ENCODE data around the gene C1orf122.

The C1orf122 gene

DNA sequence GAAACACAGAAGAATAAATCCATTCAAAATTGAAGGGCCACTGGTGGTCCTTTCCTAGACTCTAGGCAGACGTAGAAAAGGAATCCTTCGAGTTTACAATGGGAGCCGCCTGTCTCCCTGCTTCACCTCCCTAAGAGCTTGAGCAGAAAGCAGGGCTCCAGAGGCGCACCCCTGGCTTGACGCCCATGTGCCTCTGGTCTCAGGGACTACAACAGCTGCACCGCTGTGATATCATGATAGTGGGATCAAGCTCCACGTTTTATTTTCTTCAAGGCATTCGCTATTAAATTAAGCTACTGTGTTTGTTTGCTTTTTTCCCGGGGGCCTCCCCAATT lies 403 bp upstream of the C1orf122 start:
- Histone ChIP-seq H3K4me1 (ENCODE audit: control insufficient read depth, insufficient read depth, low read length) (peaks cover 26% of the 10 kb centered on the region), H3K9ac (ENCODE audit: low read length in 2 of 2) (peak overlapping the region; percentile 87 to 89), H3K9me3 (ENCODE audit: control insufficient read depth in 2 of 2, low read length in 2 of 2) (no peaks in the 10 kb centered on the region), H3K36me3 (ENCODE audit: control insufficient read depth in 2 of 2, insufficient read depth in 2 of 2, low read length in 2 of 2) (peaks cover 33 to 34% of the 10 kb centered on the region in 2 donors), H3K27ac (ENCODE audit: low read length) (peak overlapping the region; percentile 58), H3K27me3 (ENCODE audit: control insufficient read depth in 1 of 2, insufficient read depth in 2 of 2, low read length in 2 of 2) (no peaks in the 10 kb centered on the region), H3K4me3 (ENCODE audit: low read length in 2 of 2) (peak overlapping the region; percentile 57 to 94)

DNA sequence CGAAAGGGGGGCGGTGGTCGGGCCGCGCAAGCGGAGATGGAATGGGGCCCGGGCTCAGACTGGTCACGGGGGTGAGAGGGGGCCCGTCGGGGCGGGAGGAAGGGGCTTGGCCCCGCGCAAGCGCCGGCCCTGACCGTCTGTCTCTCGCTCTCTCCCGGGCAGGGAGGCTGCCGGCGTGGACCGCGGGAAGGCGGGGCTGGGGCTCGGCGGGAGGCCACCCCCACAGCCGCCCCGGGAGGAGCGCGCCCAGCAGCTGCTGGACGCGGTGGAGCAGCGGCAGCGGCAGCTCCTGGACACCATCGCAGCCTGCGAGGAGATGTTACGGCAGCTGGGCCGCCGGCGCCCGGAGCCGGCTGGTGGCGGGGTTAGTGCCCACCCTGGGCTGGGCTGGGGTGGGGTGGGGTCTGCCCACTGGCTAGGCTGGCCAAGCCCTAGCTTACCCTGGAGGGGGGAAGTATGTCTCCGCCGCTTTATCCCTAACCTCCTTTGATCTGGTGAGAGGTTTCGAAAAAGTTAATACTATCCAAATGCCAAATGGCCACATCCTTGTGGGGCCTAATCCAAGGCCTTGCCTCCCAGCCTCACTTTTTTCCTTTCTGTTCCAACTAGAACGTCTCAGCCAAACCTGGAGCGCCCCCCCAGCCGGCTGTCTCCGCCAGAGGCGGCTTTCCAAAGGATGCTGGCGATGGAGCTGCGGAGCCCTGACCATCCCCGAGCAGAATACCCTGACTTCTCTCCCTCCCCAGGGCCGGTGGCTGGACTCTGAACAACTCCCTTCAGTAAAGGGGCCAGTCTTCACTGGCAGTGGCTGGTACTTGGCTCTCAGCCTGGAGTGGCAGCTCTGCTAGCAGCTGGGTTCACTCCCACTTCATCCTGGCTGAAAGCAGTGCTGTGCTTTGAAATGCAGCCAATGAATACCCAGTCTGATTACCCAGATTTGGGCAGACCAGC lies 1.1 kb downstream of the C1orf122 start:
- no peaks in the 10 kb centered on the region for H3K9me3 ChIP-seq (ENCODE audit: control insufficient read depth in 2 of 2, low read length in 2 of 2)
- peaks cover 23 to 26% of the 10 kb centered on the region in 2 donors for H3K36me3 ChIP-seq (ENCODE audit: control insufficient read depth in 2 of 2, insufficient read depth in 2 of 2, low read length in 2 of 2)
- H3K4me1 ChIP-seq (ENCODE audit: control insufficient read depth, insufficient read depth, low read length), result peaks cover 26% of the 10 kb centered on the region
- H3K27me3 ChIP-seq (ENCODE audit: control insufficient read depth in 1 of 2, insufficient read depth in 2 of 2, low read length in 2 of 2), result no peaks in the 10 kb centered on the region
- peak overlapping the region; percentile 91 for H3K27ac ChIP-seq (ENCODE audit: low read length)
- H3K9ac ChIP-seq (ENCODE audit: low read length in 2 of 2), result peak overlapping the region; percentile 76 to 91
- peak overlapping the region; percentile 77 to 94 for H3K4me3 ChIP-seq (ENCODE audit: low read length in 2 of 2)

DNA sequence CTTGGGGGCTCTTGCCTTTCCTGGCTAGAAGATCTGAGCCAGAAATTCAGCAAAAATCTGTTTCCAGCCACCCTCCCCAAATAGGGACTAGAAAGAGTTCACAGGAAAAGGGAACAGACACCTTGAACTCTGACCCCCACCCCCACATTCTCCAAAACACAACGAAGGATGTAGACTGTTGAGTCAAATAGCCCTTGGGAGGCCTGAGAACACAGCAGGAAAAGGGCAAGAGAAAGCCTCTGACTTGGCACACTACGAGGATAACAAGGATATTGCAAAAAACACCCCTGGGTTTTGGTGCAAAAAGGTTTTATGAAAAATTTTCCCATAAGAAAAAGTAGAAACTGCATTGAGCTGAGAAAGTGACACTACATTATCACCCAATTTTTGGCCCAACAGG lies 2.4 kb downstream of the C1orf122 start:
- Histone ChIP-seq H3K27me3 (ENCODE audit: control insufficient read depth in 1 of 2, insufficient read depth in 2 of 2, low read length in 2 of 2) (no peaks in the 10 kb centered on the region), H3K9ac (ENCODE audit: low read length in 2 of 2) (no peak overlapping the region), H3K27ac (ENCODE audit: low read length) (peak overlapping the region; percentile 18), H3K4me1 (ENCODE audit: control insufficient read depth, insufficient read depth, low read length) (peaks cover 26% of the 10 kb centered on the region), H3K4me3 (ENCODE audit: low read length in 2 of 2) (no peak overlapping the region), H3K9me3 (ENCODE audit: control insufficient read depth in 2 of 2, low read length in 2 of 2) (no peaks in the 10 kb centered on the region), H3K36me3 (ENCODE audit: control insufficient read depth in 2 of 2, insufficient read depth in 2 of 2, low read length in 2 of 2) (peaks cover 18 to 20% of the 10 kb centered on the region in 2 donors)

DNA sequence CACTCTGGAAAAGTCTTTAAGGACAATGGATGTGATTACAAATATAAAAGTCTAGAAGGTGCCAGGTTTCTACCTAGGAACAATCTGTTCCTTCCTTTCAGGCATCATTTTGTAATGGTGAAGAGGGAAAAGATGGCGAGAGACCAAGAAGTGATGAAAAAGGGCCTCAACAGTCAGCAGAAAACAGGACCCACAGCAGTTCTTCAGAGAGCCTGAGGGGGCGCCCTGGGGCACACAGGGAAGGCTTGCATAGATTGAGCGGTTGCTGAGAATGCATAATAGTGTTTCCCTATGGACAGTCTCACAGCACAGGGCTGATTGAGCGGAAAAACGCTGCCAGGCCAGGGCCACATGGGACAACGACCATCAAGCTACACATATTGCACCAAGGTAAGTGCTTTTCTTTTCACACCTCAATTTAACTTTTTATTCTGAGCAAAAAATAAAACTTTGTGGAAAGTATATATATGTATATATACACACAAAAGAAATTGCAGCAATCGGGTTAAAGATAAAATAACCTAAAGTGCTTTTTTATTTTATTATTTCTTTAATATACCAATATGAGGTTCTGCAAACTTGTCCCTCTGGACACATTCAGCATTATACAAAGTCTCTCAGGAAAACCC lies 3.6 kb downstream of the C1orf122 start:
- no peaks in the 10 kb centered on the region for H3K27me3 ChIP-seq (ENCODE audit: control insufficient read depth in 1 of 2, insufficient read depth in 2 of 2, low read length in 2 of 2)
- H3K27ac ChIP-seq (ENCODE audit: low read length), result no peak overlapping the region
- no peak overlapping the region for H3K4me3 ChIP-seq (ENCODE audit: low read length in 2 of 2)
- peaks cover 23% of the 10 kb centered on the region for H3K4me1 ChIP-seq (ENCODE audit: control insufficient read depth, insufficient read depth, low read length)
- peaks cover 17 to 20% of the 10 kb centered on the region in 2 donors for H3K36me3 ChIP-seq (ENCODE audit: control insufficient read depth in 2 of 2, insufficient read depth in 2 of 2, low read length in 2 of 2)
- H3K9ac ChIP-seq (ENCODE audit: low read length in 2 of 2), result peak overlapping the region in 1 of 2 donors; percentile 21
- H3K9me3 ChIP-seq (ENCODE audit: control insufficient read depth in 2 of 2, low read length in 2 of 2), result no peaks in the 10 kb centered on the region

DNA sequence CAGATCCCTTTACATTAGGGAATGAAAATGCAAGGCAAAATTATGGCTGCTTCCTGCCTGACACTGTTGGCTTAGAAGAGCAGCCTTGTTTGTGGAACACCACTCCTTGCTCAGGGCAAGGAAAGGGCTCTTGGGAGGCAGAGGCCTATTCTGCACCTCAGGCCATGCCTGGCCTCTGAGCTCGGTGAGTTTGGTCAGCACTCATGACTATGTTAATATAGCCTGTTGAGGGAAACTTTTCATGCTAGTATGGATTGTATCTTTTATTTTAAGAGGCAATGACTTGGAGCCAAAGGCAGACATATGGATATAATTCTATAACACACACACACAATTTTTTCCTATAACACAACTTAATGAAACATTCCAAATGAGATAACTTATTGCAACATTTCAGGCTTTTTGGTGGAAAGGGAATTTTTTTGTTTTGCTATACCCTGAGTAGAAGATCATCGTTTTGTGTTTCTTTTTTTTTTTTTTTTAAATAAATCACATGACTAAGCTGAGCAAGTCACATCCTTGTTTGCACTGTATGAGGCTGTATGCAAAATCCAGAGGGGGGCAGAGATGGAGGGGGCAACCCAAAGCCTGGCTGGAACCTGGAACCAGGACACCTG lies 6.0 kb downstream of the C1orf122 start:
- Histone ChIP-seq H3K27ac (ENCODE audit: low read length) (no peak overlapping the region), H3K27me3 (ENCODE audit: control insufficient read depth in 1 of 2, insufficient read depth in 2 of 2, low read length in 2 of 2) (no peaks in the 10 kb centered on the region), H3K9ac (ENCODE audit: low read length in 2 of 2) (no peak overlapping the region), H3K36me3 (ENCODE audit: control insufficient read depth in 2 of 2, insufficient read depth in 2 of 2, low read length in 2 of 2) (peaks cover 17 to 20% of the 10 kb centered on the region in 2 donors), H3K9me3 (ENCODE audit: control insufficient read depth in 2 of 2, low read length in 2 of 2) (no peaks in the 10 kb centered on the region), H3K4me1 (ENCODE audit: control insufficient read depth, insufficient read depth, low read length) (peaks cover 17% of the 10 kb centered on the region), H3K4me3 (ENCODE audit: low read length in 2 of 2) (no peak overlapping the region)

DNA sequence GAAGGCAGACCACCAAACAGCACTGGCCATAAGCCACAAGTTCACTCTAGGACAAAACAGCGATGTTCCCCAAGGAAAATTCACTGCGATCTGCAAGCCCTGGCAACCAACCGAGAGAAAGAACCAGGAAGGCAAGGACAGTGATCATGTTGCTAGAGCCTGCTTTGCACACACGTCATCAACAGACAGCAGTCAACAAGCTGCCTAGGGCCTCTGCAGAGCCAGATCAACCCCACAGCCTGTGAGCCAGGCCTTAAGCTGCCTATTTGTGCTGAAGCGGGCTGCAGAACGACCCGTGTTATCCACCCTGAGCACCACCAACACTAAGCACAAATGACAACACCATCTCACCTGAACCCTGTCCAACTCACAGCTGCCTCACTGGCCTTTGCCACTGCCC lies 6.7 kb downstream of the C1orf122 start:
- no peaks in the 10 kb centered on the region for H3K9me3 ChIP-seq (ENCODE audit: control insufficient read depth in 2 of 2, low read length in 2 of 2)
- no peak overlapping the region for H3K4me3 ChIP-seq (ENCODE audit: low read length in 2 of 2)
- no peaks in the 10 kb centered on the region for H3K27me3 ChIP-seq (ENCODE audit: control insufficient read depth in 1 of 2, insufficient read depth in 2 of 2, low read length in 2 of 2)
- peaks cover 11% of the 10 kb centered on the region for H3K4me1 ChIP-seq (ENCODE audit: control insufficient read depth, insufficient read depth, low read length)
- H3K9ac ChIP-seq (ENCODE audit: low read length in 2 of 2), result no peak overlapping the region
- no peak overlapping the region for H3K27ac ChIP-seq (ENCODE audit: low read length)
- H3K36me3 ChIP-seq (ENCODE audit: control insufficient read depth in 2 of 2, insufficient read depth in 2 of 2, low read length in 2 of 2), result peaks cover 17 to 20% of the 10 kb centered on the region in 2 donors

DNA sequence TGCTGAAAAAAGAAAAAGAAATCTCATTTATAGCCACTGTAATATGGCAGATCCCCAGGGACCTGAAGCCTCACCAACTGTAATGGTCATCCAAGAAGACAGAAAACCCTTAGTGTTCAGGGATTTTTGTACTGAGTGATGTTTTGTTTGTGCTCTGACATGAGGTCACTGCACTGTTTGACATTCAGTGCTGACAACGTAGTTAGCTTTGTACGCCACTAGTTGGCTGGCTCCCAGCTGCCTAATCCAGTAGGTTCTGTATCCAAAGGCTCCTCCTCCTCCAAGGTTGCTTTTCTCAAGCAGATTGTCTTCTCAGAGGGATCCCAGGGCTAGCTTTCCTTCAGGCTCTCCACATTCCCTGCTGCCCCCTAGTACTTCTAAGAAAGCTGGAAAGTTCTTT lies 9.9 kb downstream of the C1orf122 start:
- no peak overlapping the region for H3K4me3 ChIP-seq (ENCODE audit: low read length in 2 of 2)
- H3K27me3 ChIP-seq (ENCODE audit: control insufficient read depth in 1 of 2, insufficient read depth in 2 of 2, low read length in 2 of 2), result no peaks in the 10 kb centered on the region
- peaks cover 34 to 40% of the 10 kb centered on the region in 2 donors for H3K36me3 ChIP-seq (ENCODE audit: control insufficient read depth in 2 of 2, insufficient read depth in 2 of 2, low read length in 2 of 2)
- H3K9me3 ChIP-seq (ENCODE audit: control insufficient read depth in 2 of 2, low read length in 2 of 2), result no peaks in the 10 kb centered on the region
- peak overlapping the region; percentile 37 for H3K27ac ChIP-seq (ENCODE audit: low read length)
- peaks cover 7% of the 10 kb centered on the region for H3K4me1 ChIP-seq (ENCODE audit: control insufficient read depth, insufficient read depth, low read length)
- no peak overlapping the region for H3K9ac ChIP-seq (ENCODE audit: low read length in 2 of 2)

DNA sequence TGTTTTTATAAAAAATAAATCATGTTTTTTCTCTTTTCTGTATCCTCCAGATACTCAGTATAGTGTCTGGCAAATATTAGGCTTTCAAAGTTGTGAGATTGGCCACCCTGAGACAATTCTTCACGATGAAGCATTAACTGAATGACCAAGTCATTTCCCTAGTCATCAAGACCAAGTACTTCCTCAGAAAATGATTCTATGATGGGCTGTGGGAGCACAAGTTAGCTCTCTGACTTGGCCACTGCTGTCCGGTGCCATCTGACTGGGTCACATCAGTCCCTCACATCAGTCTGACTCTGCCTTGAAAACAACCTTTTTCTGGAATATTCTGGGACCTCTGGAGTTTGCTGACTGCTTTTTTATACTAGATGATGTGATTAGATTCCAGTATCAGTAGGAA lies 13.9 kb downstream of the C1orf122 start:
- Histone ChIP-seq H3K27ac (ENCODE audit: low read length) (no peak overlapping the region), H3K4me1 (ENCODE audit: control insufficient read depth, insufficient read depth, low read length) (peaks cover 7% of the 10 kb centered on the region), H3K36me3 (ENCODE audit: control insufficient read depth in 2 of 2, insufficient read depth in 2 of 2, low read length in 2 of 2) (peaks cover 27 to 32% of the 10 kb centered on the region in 2 donors), H3K27me3 (ENCODE audit: control insufficient read depth in 1 of 2, insufficient read depth in 2 of 2, low read length in 2 of 2) (no peaks in the 10 kb centered on the region), H3K9me3 (ENCODE audit: control insufficient read depth in 2 of 2, low read length in 2 of 2) (no peaks in the 10 kb centered on the region), H3K4me3 (ENCODE audit: low read length in 2 of 2) (no peak overlapping the region), H3K9ac (ENCODE audit: low read length in 2 of 2) (no peak overlapping the region)

DNA sequence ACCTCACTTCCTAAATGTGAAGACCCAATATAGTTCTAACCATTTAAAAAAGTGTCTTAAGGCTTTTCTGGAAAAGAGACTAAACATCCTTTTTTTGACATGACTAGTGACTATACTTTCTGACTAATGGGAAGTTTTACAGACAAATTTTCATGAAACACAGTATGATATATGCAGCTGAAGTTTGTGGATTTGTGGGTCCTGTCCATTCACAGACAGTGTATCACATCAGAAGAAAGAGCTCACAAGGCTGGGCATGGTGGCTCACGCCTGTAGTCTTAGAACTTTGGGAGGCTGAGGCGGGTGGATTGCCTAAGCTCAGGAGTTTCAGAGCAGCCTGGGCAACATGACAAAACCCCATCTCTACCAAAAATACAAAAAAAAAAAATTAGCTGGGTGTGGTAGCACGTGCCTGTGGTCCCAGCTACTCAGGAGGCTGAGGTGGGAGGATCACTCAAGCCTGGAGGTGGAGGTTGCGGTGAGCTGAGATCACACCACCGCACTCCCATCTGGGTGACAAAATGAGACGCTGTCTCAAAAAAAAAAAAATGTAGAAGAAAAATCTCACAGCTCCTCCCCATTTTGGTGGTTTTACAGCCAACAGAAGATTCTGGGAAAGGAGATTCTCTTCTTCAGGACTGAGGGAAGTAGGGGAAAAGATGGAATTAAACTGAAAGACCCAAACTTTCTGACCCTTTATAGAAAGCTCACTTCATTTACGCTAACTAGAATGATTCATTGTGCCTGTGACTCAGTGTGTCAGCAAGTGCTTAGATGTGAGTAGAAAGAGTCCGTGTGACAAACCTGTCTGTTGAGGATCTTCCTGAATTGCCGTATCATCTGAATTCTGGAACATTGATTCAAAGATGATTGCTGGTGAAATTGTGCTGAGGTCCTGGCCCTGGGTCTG lies 15.6 kb downstream of the C1orf122 start:
- Histone ChIP-seq H3K27ac (ENCODE audit: low read length) (no peak overlapping the region), H3K4me1 (ENCODE audit: control insufficient read depth, insufficient read depth, low read length) (no peaks in the 10 kb centered on the region), H3K4me3 (ENCODE audit: low read length in 2 of 2) (no peak overlapping the region), H3K9ac (ENCODE audit: low read length in 2 of 2) (no peak overlapping the region), H3K27me3 (ENCODE audit: control insufficient read depth in 1 of 2, insufficient read depth in 2 of 2, low read length in 2 of 2) (no peaks in the 10 kb centered on the region), H3K9me3 (ENCODE audit: control insufficient read depth in 2 of 2, low read length in 2 of 2) (no peaks in the 10 kb centered on the region), H3K36me3 (ENCODE audit: control insufficient read depth in 2 of 2, insufficient read depth in 2 of 2, low read length in 2 of 2) (peaks cover 27 to 32% of the 10 kb centered on the region in 2 donors)

DNA sequence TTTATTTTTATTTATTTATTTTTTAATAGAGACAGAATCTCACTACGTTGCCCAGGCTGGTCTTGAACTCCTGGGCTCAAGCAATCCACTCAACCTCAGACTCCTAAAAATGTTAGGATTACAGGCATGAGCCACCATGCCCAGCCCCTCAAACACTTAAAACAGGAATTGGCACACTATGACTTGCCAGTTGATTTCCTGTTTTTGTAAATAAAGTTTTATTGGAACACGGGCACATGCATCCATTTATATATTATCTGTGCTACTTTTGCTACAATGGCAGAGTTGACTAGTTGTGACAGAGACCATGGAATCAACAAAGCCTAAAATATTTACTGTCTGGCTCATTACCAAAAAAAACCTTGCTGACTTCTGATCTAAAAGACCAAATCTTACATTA lies 16.4 kb downstream of the C1orf122 start:
- H3K36me3 ChIP-seq (ENCODE audit: control insufficient read depth in 2 of 2, insufficient read depth in 2 of 2, low read length in 2 of 2), result peaks cover 30 to 34% of the 10 kb centered on the region in 2 donors
- H3K4me3 ChIP-seq (ENCODE audit: low read length in 2 of 2), result no peak overlapping the region

More for the DNA sequence above, 16.4 kb downstream of the C1orf122 start:
- Histone ChIP-seq H3K27ac (ENCODE audit: low read length) (no peak overlapping the region), H3K4me1 (ENCODE audit: control insufficient read depth, insufficient read depth, low read length) (no peaks in the 10 kb centered on the region), H3K9me3 (ENCODE audit: control insufficient read depth in 2 of 2, low read length in 2 of 2) (no peaks in the 10 kb centered on the region), H3K9ac (ENCODE audit: low read length in 2 of 2) (no peak overlapping the region), H3K27me3 (ENCODE audit: control insufficient read depth in 1 of 2, insufficient read depth in 2 of 2, low read length in 2 of 2) (no peaks in the 10 kb centered on the region)

All from stomach smooth muscle (tissue), 2 donors.